ENCODE results near the gene EIPR1.

The EIPR1 gene

DNA sequence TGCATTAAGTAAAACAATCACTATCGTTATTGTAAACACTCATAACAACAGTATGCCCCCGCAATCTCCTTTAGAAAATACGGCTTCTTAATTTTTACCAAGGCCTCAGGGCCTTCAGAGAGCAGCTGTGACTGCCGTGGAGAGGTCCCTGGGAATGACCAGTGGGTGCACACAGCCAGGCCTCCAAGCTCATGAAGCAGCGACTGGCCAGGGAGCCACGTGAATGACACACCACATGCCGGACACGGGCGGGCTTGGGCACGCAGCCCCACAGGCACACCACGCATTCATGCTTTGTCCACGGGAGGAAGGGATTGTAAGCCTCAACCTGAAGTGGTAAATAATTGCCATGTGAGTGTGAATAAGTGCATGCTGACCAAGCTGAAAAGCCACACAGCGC lies 121.0 kb downstream of the EIPR1 start:
- Histone ChIP-seq H3K9me3 (ENCODE audit: control extremely low read depth in 1 of 5, control insufficient read depth in 4 of 5, insufficient read depth in 2 of 5, low read depth in 1 of 5, low read length in 4 of 5) (peaks cover 0 to 7% (median 3%) of the 10 kb centered on the region in 5 experiments), H3K27me3 (replicated peaks in 2 of 5; ENCODE audit: control insufficient read depth in 4 of 5, insufficient read depth in 5 of 5, low read length in 4 of 5) (no peaks in the 10 kb centered on the region), H3K27ac (ENCODE audit: insufficient read depth in 1 of 2, low read depth in 1 of 2, low read length in 2 of 2, poor library complexity in 1 of 2, severe bottlenecking in 2 of 2) (no peak overlapping the region), H3K36me3 (ENCODE audit: control insufficient read depth in 4 of 4, insufficient read depth in 4 of 4, low read length in 3 of 4) (peaks cover 4 to 36% (median 19%) of the 10 kb centered on the region in 4 experiments), H3K4me1 (ENCODE audit: control extremely low read depth in 1 of 4, control insufficient read depth in 4 of 4, insufficient read depth in 4 of 4, low read length in 3 of 4) (no peaks in the 10 kb centered on the region), H3K4me3 (ENCODE audit: control insufficient read depth in 1 of 7, extremely low read depth in 1 of 7, insufficient read depth in 4 of 7, low read depth in 2 of 7, low read length in 6 of 7) (no peak overlapping the region)
- ChIA-PET POLR2A (no interaction called here), CTCF (no interaction called here)
- no peak for DNase-seq
- 98% methylated on average over 11 of the region's 13 CpGs for WGBS (ENCODE audit: insufficient coverage)

DNA sequence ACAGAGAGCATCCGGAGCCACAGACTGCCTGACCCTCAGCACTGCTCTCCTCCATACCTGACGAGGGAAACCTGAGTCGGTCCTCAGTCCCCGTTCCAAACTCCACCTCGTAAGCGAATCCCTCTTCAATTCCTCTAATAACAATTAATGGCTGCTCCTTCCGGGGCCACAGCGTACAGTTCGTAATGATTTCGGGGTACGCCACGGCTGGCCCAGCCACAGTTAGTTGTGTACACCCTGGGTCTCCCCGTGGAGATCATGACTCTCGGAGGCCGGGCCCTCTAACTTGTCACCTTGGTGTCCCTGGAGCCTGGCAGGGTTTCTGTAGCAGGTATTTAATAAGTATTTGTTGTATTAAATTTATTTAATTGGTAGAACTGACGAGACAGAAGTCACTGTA lies 121.5 kb downstream of the EIPR1 start:
- no peak overlapping the region for H3K27ac ChIP-seq (ENCODE audit: insufficient read depth in 1 of 2, low read depth in 1 of 2, low read length in 2 of 2, poor library complexity in 1 of 2, severe bottlenecking in 2 of 2)
- peaks cover 0 to 7% (median 3%) of the 10 kb centered on the region in 5 experiments for H3K9me3 ChIP-seq (ENCODE audit: control extremely low read depth in 1 of 5, control insufficient read depth in 4 of 5, insufficient read depth in 2 of 5, low read depth in 1 of 5, low read length in 4 of 5)
- POLR2A ChIA-PET = no interaction called here
- H3K4me3 ChIP-seq (ENCODE audit: control insufficient read depth in 1 of 7, extremely low read depth in 1 of 7, insufficient read depth in 4 of 7, low read depth in 2 of 7, low read length in 6 of 7) = no peak overlapping the region
- CTCF ChIA-PET = no interaction called here
- H3K4me1 ChIP-seq (ENCODE audit: control extremely low read depth in 1 of 4, control insufficient read depth in 4 of 4, insufficient read depth in 4 of 4, low read length in 3 of 4) = no peaks in the 10 kb centered on the region
- no peak for DNase-seq
- no peaks in the 10 kb centered on the region for H3K27me3 ChIP-seq (replicated peaks in 2 of 5; ENCODE audit: control insufficient read depth in 4 of 5, insufficient read depth in 5 of 5, low read length in 4 of 5)
- 97% methylated on average over 15 of the region's 16 CpGs for WGBS (ENCODE audit: insufficient coverage)
- peaks cover 4 to 39% (median 18%) of the 10 kb centered on the region in 4 experiments for H3K36me3 ChIP-seq (ENCODE audit: control insufficient read depth in 4 of 4, insufficient read depth in 4 of 4, low read length in 3 of 4)

DNA sequence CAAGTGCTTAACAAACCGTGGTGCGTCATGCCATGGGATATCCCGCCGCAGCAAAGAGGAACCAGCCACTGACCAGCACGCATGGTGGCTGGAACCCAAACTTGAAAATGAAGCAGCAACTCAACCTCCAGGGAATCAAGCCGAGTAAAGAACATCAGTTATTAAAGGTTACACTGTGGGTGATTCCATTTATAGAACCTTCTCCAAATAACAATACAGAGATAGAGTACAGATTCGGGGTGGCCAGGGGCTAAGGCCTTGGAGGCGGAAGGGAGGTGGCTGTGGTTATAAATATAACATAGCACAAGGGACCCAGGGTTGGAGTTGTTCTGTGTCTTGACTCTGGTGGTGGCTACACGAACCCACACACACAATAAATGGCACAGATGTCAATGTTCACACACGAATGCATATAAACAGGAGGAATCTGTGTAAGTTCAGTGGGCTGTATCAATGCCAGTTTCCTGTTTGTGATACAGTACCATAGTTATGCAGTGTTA lies 123.1 kb downstream of the EIPR1 start:
- Histone ChIP-seq H3K4me1 (ENCODE audit: control extremely low read depth in 1 of 4, control insufficient read depth in 4 of 4, insufficient read depth in 4 of 4, low read length in 3 of 4) (no peaks in the 10 kb centered on the region), H3K27ac (ENCODE audit: insufficient read depth in 1 of 2, low read depth in 1 of 2, low read length in 2 of 2, poor library complexity in 1 of 2, severe bottlenecking in 2 of 2) (no peak overlapping the region), H3K4me3 (ENCODE audit: control insufficient read depth in 1 of 7, extremely low read depth in 1 of 7, insufficient read depth in 4 of 7, low read depth in 2 of 7, low read length in 6 of 7) (no peak overlapping the region), H3K36me3 (ENCODE audit: control insufficient read depth in 4 of 4, insufficient read depth in 4 of 4, low read length in 3 of 4) (peaks cover 4 to 47% (median 19%) of the 10 kb centered on the region in 4 experiments), H3K27me3 (replicated peaks in 2 of 5; ENCODE audit: control insufficient read depth in 4 of 5, insufficient read depth in 5 of 5, low read length in 4 of 5) (no peaks in the 10 kb centered on the region), H3K9me3 (ENCODE audit: control extremely low read depth in 1 of 5, control insufficient read depth in 4 of 5, insufficient read depth in 2 of 5, low read depth in 1 of 5, low read length in 4 of 5) (peaks cover 0 to 17% (median 15%) of the 10 kb centered on the region in 5 experiments)
- peak in 1 of 3 donors; percentile 7 for DNase-seq
- ChIA-PET POLR2A (no interaction called here), CTCF (no interaction called here)
- WGBS (ENCODE audit: insufficient coverage) = 87% methylated on average over 5 of the region's 10 CpGs

DNA sequence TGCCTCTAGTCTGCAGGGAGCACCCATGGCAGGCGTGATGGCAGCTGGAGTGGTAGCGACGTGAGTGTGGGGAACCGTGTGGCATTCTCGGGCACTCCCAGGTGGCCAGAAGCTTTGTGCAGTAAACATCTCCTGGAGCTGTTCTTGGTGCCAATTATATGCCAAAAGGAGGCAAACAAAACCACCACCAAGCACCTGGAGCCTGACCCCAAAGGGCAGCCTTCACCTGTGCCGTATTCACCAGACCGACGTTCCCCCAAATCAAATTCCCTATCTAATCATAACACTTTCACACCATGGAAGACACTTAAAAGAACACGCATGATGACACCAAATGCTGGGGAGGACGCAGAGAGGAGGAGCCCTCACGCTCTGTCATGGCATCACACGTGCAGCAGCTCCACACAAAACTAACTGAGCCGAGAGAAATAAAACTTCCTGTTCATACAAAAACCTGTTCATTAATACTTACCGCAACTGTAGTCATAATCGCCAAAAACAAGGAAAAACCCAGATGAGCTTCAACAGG lies 123.6 kb downstream of the EIPR1 start:
- H3K9me3 ChIP-seq (ENCODE audit: control extremely low read depth in 1 of 5, control insufficient read depth in 4 of 5, insufficient read depth in 2 of 5, low read depth in 1 of 5, low read length in 4 of 5) = peaks cover 0 to 22% (median 18%) of the 10 kb centered on the region in 5 experiments
- H3K27me3 ChIP-seq (replicated peaks in 2 of 5; ENCODE audit: control insufficient read depth in 4 of 5, insufficient read depth in 5 of 5, low read length in 4 of 5) = no peaks in the 10 kb centered on the region
- H3K4me3 ChIP-seq (ENCODE audit: control insufficient read depth in 1 of 7, extremely low read depth in 1 of 7, insufficient read depth in 4 of 7, low read depth in 2 of 7, low read length in 6 of 7) = no peak overlapping the region
- H3K27ac ChIP-seq (ENCODE audit: insufficient read depth in 1 of 2, low read depth in 1 of 2, low read length in 2 of 2, poor library complexity in 1 of 2, severe bottlenecking in 2 of 2) = no peak overlapping the region
- peak in 1 of 3 donors; percentile 13 for DNase-seq
- POLR2A ChIA-PET = no interaction called here
- CTCF ChIA-PET = no interaction called here
- 84% methylated on average over 14 of the region's 15 CpGs for WGBS (ENCODE audit: insufficient coverage)
- H3K4me1 ChIP-seq (ENCODE audit: control extremely low read depth in 1 of 4, control insufficient read depth in 4 of 4, insufficient read depth in 4 of 4, low read length in 3 of 4) = no peaks in the 10 kb centered on the region
- peaks cover 4 to 48% (median 19%) of the 10 kb centered on the region in 4 experiments for H3K36me3 ChIP-seq (ENCODE audit: control insufficient read depth in 4 of 4, insufficient read depth in 4 of 4, low read length in 3 of 4)

DNA sequence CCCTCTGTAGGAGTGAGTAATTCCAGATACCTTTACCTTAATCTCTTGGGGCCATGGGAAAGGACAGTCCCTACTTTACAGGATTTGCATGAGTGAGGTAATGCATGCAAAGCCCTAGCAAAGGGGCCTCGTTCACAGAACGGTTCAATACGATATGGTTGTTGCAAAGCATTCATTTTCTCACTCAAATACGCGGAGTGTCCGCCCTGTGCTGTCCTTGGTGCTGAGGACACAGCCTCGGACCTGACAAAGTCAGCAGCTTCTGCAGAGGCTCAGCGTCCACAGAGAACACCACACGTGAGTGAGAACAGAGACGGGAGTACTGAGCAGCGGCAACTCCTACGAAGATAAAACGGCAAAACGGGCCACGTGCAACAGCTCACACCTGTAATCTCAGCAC lies 125.7 kb downstream of the EIPR1 start:
- Histone ChIP-seq H3K4me3 (ENCODE audit: control insufficient read depth in 1 of 7, extremely low read depth in 1 of 7, insufficient read depth in 4 of 7, low read depth in 2 of 7, low read length in 6 of 7) (no peak overlapping the region), H3K9me3 (ENCODE audit: control extremely low read depth in 1 of 5, control insufficient read depth in 4 of 5, insufficient read depth in 2 of 5, low read depth in 1 of 5, low read length in 4 of 5) (peaks cover 0 to 29% (median 21%) of the 10 kb centered on the region in 5 experiments), H3K4me1 (ENCODE audit: control extremely low read depth in 1 of 4, control insufficient read depth in 4 of 4, insufficient read depth in 4 of 4, low read length in 3 of 4) (no peaks in the 10 kb centered on the region), H3K27ac (ENCODE audit: insufficient read depth in 1 of 2, low read depth in 1 of 2, low read length in 2 of 2, poor library complexity in 1 of 2, severe bottlenecking in 2 of 2) (no peak overlapping the region), H3K36me3 (ENCODE audit: control insufficient read depth in 4 of 4, insufficient read depth in 4 of 4, low read length in 3 of 4) (peaks cover 4 to 48% (median 17%) of the 10 kb centered on the region in 4 experiments), H3K27me3 (replicated peaks in 2 of 5; ENCODE audit: control insufficient read depth in 4 of 5, insufficient read depth in 5 of 5, low read length in 4 of 5) (no peaks in the 10 kb centered on the region)
- ChIA-PET POLR2A (no interaction called here), CTCF (no interaction called here)
- 99% methylated on average over 13 of the region's 15 CpGs for WGBS (ENCODE audit: insufficient coverage)
- no peak for DNase-seq

DNA sequence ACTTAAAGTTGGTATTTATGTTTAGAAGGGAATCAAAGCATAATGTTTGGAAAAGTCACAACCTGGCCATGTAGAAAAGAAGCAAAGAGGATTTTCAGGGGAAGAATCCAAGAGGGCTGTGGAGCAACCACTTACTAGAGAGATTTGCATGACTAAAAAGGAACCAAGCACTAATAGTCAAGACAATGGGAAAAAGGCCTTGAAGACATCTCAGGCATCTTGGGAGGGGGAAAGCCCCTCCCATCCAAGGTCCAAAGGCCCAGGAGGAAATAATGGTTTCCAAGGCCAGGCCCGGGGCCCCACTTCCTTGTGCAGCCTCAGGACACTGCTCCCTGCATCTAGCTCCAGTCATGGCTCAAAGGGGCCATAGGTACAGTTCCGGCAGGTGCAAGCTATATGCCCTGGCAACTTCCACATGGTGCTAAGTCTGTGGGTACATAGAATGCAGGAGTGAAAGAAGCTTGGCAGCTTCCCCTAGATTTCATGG lies 128.1 kb downstream of the EIPR1 start:
- Histone ChIP-seq H3K9me3 (ENCODE audit: control extremely low read depth in 1 of 5, control insufficient read depth in 4 of 5, insufficient read depth in 2 of 5, low read depth in 1 of 5, low read length in 4 of 5) (peaks cover 0 to 29% (median 18%) of the 10 kb centered on the region in 5 experiments), H3K4me1 (ENCODE audit: control extremely low read depth in 1 of 4, control insufficient read depth in 4 of 4, insufficient read depth in 4 of 4, low read length in 3 of 4) (no peaks in the 10 kb centered on the region), H3K27me3 (replicated peaks in 2 of 5; ENCODE audit: control insufficient read depth in 4 of 5, insufficient read depth in 5 of 5, low read length in 4 of 5) (no peaks in the 10 kb centered on the region), H3K27ac (ENCODE audit: insufficient read depth in 1 of 2, low read depth in 1 of 2, low read length in 2 of 2, poor library complexity in 1 of 2, severe bottlenecking in 2 of 2) (no peak overlapping the region), H3K36me3 (ENCODE audit: control insufficient read depth in 4 of 4, insufficient read depth in 4 of 4, low read length in 3 of 4) (peaks cover 2 to 32% (median 10%) of the 10 kb centered on the region in 4 experiments), H3K4me3 (ENCODE audit: control insufficient read depth in 1 of 7, extremely low read depth in 1 of 7, insufficient read depth in 4 of 7, low read depth in 2 of 7, low read length in 6 of 7) (no peak overlapping the region)
- WGBS (ENCODE audit: insufficient coverage) = 90% methylated on average over 2 of the region's 2 CpGs
- POLR2A ChIA-PET = no interaction called here
- DNase-seq = no peak
- CTCF ChIA-PET = interaction anchor here (1.1 kb wide), 1 partner anchor 24 kb away, joined by 3 read pairs; no protein-coding TSS in a partner anchor

DNA sequence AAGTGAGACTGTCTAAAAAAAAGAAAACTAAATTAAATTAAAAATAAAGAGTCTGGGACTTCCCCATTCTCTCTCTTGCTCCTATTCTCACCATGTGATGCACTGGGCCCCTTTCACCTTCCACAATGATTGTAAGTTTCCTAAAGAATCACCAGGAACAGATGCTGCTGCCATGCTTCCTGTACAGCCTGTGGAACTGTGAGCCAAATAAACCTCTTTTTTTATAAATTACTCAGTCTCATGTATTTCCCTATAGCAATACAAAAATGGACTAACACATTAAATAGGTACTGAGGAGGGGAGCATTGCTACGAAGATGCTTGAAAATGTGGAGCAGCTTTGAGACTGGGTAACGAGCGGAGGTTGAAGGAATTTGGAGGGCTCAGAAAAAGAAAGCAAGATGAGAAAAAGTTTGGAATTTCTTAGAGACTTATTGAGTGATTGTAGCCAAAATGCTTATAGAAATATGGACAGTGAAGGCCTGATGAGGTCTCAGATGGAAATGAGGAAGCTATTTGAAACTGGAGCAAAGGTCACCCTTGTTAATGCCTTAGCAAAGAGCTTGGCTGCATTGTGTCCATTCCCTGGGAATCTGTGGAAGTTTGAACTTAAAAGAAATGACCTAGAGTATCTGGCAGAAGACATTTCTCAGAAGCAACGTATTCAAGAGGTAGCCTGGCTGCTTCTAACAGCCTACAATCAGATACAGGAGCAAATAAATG lies 128.7 kb downstream of the EIPR1 start:
- Histone ChIP-seq H3K4me3 (ENCODE audit: control insufficient read depth in 1 of 7, extremely low read depth in 1 of 7, insufficient read depth in 4 of 7, low read depth in 2 of 7, low read length in 6 of 7) (no peak overlapping the region), H3K27ac (ENCODE audit: insufficient read depth in 1 of 2, low read depth in 1 of 2, low read length in 2 of 2, poor library complexity in 1 of 2, severe bottlenecking in 2 of 2) (no peak overlapping the region), H3K4me1 (ENCODE audit: control extremely low read depth in 1 of 4, control insufficient read depth in 4 of 4, insufficient read depth in 4 of 4, low read length in 3 of 4) (no peaks in the 10 kb centered on the region), H3K36me3 (ENCODE audit: control insufficient read depth in 4 of 4, insufficient read depth in 4 of 4, low read length in 3 of 4) (peaks cover 2 to 30% (median 9%) of the 10 kb centered on the region in 4 experiments), H3K27me3 (replicated peaks in 2 of 5; ENCODE audit: control insufficient read depth in 4 of 5, insufficient read depth in 5 of 5, low read length in 4 of 5) (no peaks in the 10 kb centered on the region), H3K9me3 (ENCODE audit: control extremely low read depth in 1 of 5, control insufficient read depth in 4 of 5, insufficient read depth in 2 of 5, low read depth in 1 of 5, low read length in 4 of 5) (peaks cover 0 to 29% (median 17%) of the 10 kb centered on the region in 5 experiments)
- 100% methylated on average over 4 of the region's 4 CpGs for WGBS (ENCODE audit: insufficient coverage)
- peak in 1 of 3 donors; percentile 3 for DNase-seq
- CTCF ChIA-PET = interaction anchor here (1.1 kb wide), 1 partner anchor 23 kb away, joined by 3 read pairs; no protein-coding TSS in a partner anchor
- POLR2A ChIA-PET = no interaction called here
